ENCODE results near the gene DCAF8L2. TPM values are rescaled to one million over a fixed set of nuclear protein-coding genes. Genes with fewer than 3 reads are reported as not detected.

DCAF8L2 gene
- total and polyA plus RNA-seq, 2 donors (not counting 3 experiments of a cell fraction or from before 2014, with no cell fraction given) = 0.15 to 0.36 TPM

DNA sequence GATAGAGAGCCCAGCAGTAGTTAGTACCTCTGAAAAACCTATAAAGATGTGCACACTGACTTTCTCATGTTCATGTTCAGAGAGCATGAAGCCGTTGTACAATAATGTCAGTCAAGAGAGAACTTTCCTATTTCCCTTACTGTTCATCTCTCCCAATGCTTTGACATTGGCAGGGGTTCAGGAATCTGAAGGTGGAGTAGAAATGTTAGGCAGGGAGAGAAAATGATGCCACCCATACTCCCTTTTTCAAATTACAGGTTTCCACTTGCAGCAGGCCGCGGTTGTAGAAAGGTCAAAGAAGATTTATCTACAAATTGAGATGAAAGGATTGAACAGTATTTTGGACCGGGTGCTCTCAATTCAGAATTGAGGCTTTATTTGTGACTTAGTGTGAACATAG lies 84.3 kb downstream of the DCAF8L2 start:
- intact Hi-C loops (cut with micrococcal nuclease) = no loop called here
- no peak for FAIRE-seq

More for the DNA sequence above, 84.3 kb downstream of the DCAF8L2 start:
- no TSS peak for BruUV-seq (replicated peaks)
- Histone ChIP-seq H4K20me1 (replicated peaks; ENCODE audit: control insufficient read depth, extremely low read depth, insufficient read depth, low read length) (no peaks in the 10 kb centered on the region), H3K27me3 (ENCODE audit: control insufficient read depth in 2 of 2, insufficient read depth in 2 of 2, low read length in 2 of 2) (no peaks in the 10 kb centered on the region), H3K4me2 (ENCODE audit: insufficient read depth, low read length) (no peak overlapping the region), H3K4me1 (ENCODE audit: control insufficient read depth, extremely low read depth, insufficient read depth, low read length) (no peaks in the 10 kb centered on the region), H3K27ac (ENCODE audit: insufficient read depth, low read depth, low read length) (no peak overlapping the region), H3K4me3 (replicated peaks in 1 of 3; ENCODE audit: insufficient read depth in 1 of 3, low read depth in 1 of 3, low read length in 3 of 3) (no peak overlapping the region), H3K36me3 (ENCODE audit: control insufficient read depth in 2 of 2, extremely low read depth in 1 of 2, insufficient read depth in 2 of 2, low read length in 2 of 2) (no peaks in the 10 kb centered on the region), H2AFZ (ENCODE audit: low read depth, low read length) (no peak overlapping the region), H3K79me2 (ENCODE audit: control insufficient read depth, insufficient read depth, low read length) (no peaks in the 10 kb centered on the region), H3K9me3 (replicated peaks; ENCODE audit: control insufficient read depth, insufficient read depth, low read length) (no peaks in the 10 kb centered on the region), H3K9ac (replicated peaks; ENCODE audit: extremely low read depth, insufficient read depth, low read length) (no peak overlapping the region), H3K9me1 (replicated peaks; ENCODE audit: control insufficient read depth, extremely low read depth, insufficient read depth, low read length) (no peaks in the 10 kb centered on the region)
- ChIA-PET CTCF (interaction anchor here (1.5 kb wide), 1 partner anchor 11 kb away, joined by 3 read pairs; no protein-coding TSS in a partner anchor), POLR2A (no interaction called here)
- TF ChIP-seq POLR2AphosphoS5 (IDR thresholded peaks at IDR 0.05; ENCODE audit: insufficient read depth, low read depth, low read length) (no peak), GATA2 (IDR thresholded peaks at IDR 0.05; ENCODE audit: insufficient read depth, insufficient read length, low read depth, low read length) (no peak), CTCF (IDR thresholded peaks at IDR 0.05; ENCODE audit: extremely low read depth in 1 of 2, insufficient read depth in 1 of 2, low read depth in 1 of 2, low read length in 2 of 2) (no peak), MYC (IDR thresholded peaks at IDR 0.05; ENCODE audit: low read depth, low read length) (no peak), POLR2A (IDR thresholded peaks at IDR 0.05; ENCODE audit: low read depth, low read length) (no peak), FOS (IDR thresholded peaks at IDR 0.05; ENCODE audit: borderline replicate concordance, insufficient read depth, low read length) (no peak), EZH2 (IDR thresholded peaks at IDR 0.05; ENCODE audit: borderline replicate concordance, low read depth, low read length, severe bottlenecking) (no peak), JUN (IDR thresholded peaks at IDR 0.05; ENCODE audit: borderline replicate concordance, insufficient read depth, insufficient read length, low read depth) (no peak)
- TF ChIP-seq, protein P1, sequence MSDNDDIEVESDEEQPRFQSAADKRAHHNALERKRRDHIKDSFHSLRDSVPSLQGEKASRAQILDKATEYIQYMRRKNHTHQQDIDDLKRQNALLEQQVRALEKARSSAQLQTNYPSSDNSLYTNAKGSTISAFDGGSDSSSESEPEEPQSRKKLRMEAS (IDR thresholded peaks at IDR 0.05; ENCODE audit: insufficient read depth, insufficient read length) = no peak
- no peak for DNase-seq (ENCODE audit: low read depth, low spot score)
- dilution Hi-C loops (cut with MboI; ENCODE audit: extremely low pct_ligation_motif_present, low sequenced_read_pairs) = no loop called here
